SK-N-MC (cell line): ENCODE measurements around the gene KRT15.

Experiments used
- EZH2 ChIP-seq: fragments of 200-600 bp; sonication (generic); IDR thresholded peaks from one replicate; pipeline ENCODE4 v1.6.1; 2017; ENCODE audit warnings: antibody characterized with exemption
- POLR2AphosphoS5 ChIP-seq: IDR thresholded peaks from 2 replicates; pipeline ENCODE4 v1.6.1; 2012; ENCODE audit warnings: mild to moderate bottlenecking, low read depth, low read length, borderline replicate concordance

GRCh38 chr17:41513168-41513547, 5.5 kb downstream of the KRT15 start:
- TF ChIP-seq POLR2AphosphoS5 (no peak), EZH2 (no peak)
